K562 (cell line): Measurements from ENCODE around the gene STAT6. TPM values are rescaled to one million over a fixed set of nuclear protein-coding genes. Genes with fewer than 3 reads are reported as not detected.

Source experiments
- ATAC-seq: fragments of 200-7000 bp; cut with Tn5 transposase; 3 replicates; pipeline ENCODE4 v1.9.1; 2020; ENCODE audit warnings: moderate library complexity
- BruUV-seq: library from RNA; stranded (reverse); fragments of 400-500 nt; replicated peaks from 2 replicates; lab custom pipeline; 2021; lab: Mats Ljungman, UMichigan
- CTCF ChIA-PET: fragments of 300-600 bp; formaldehyde crosslinking; extraction: SDS; loops from one replicate; lab custom pipeline; 2021; ENCODE audit warnings: low intra/inter-chr PET ratio; lab: Yijun Ruan, JAX
- POLR2A ChIA-PET: fragments of 300-600, 350-650 bp; sonication (Branson Sonifier 250); formaldehyde crosslinking; extraction: SDS; loops from one replicate; lab custom pipeline; 2021; ENCODE audit warnings: antibody characterized with exemption, inconsistent platforms; lab: Yijun Ruan, JAX
- DNase-seq, 4 experiments: peaks; one replicate each; pipeline versions ENCODE4 v3.0.0 to v3.0.0-alpha.2; 2011 to 2018; ENCODE audit warnings: low spot score in 3 of 4, mixed read lengths in 3 of 4; ENCODE audit errors: extremely low read depth in 1 of 4
- FAIRE-seq: peaks from 2 replicates; lab custom pipeline; 2011; peaks lifted over from hg19 to GRCh38; lab: Jason Lieb, UNC
- H2AFZ ChIP-seq: 2 replicates; pipeline ENCODE4 v1.6.0; 2011; ENCODE audit warnings: low read depth, low read length, control low read depth, inconsistent platforms
- H3K27ac ChIP-seq: fragments of 200-600 bp; 3 replicates; pipeline ENCODE4 v1.8.0; 2011; ENCODE audit warnings: low read depth, mild to moderate bottlenecking, control low read depth, inconsistent platforms, low read length, moderate library complexity, mixed read lengths; ENCODE audit errors: extremely low read depth
- H3K27me3 ChIP-seq, 2 experiments: fragments of 300-600 bp in 1 of 2; 2 replicates in 1 of 2; 3 replicates in 1 of 2; pipeline versions ENCODE4 v1.6.0 to v1.8.0; 2011; ENCODE audit warnings: inconsistent platforms in 2 of 2, low read length in 2 of 2, mild to moderate bottlenecking in 1 of 2, mixed read lengths in 1 of 2, moderate library complexity in 1 of 2; ENCODE audit not compliant: control insufficient read depth in 2 of 2, insufficient read depth in 2 of 2
- H3K36me3 ChIP-seq: fragments of 300-600 bp; 3 replicates; pipeline ENCODE4 v1.8.0; 2011; ENCODE audit warnings: mild to moderate bottlenecking, low read length, inconsistent platforms; ENCODE audit not compliant: control insufficient read depth, insufficient read depth
- H3K4me1 ChIP-seq, 2 experiments: fragments of 200-600 bp in 1 of 2; replicated peaks in 1 of 2; 2 replicates in 1 of 2; 3 replicates in 1 of 2; pipeline versions ENCODE4 v1.5.1 to v1.8.0; 2011; ENCODE audit warnings: inconsistent platforms in 2 of 2, low read length in 2 of 2, mild to moderate bottlenecking in 1 of 2, mixed read lengths in 1 of 2, moderate library complexity in 1 of 2; ENCODE audit not compliant: control insufficient read depth in 2 of 2, insufficient read depth in 2 of 2
- H3K4me2 ChIP-seq: 2 replicates; pipeline ENCODE4 v1.6.1; 2011; ENCODE audit warnings: low read length, control low read depth, inconsistent platforms, mixed read lengths; ENCODE audit not compliant: insufficient read depth
- H3K4me3 ChIP-seq: fragments of 200-600 bp; sonication (generic), shearing (Covaris generic); 2 replicates; pipeline ENCODE4 v1.5.1; 2016; ENCODE audit warnings: control low read depth, inconsistent platforms
- H3K79me2 ChIP-seq: fragments of 200-600 bp; 3 replicates; pipeline ENCODE4 v1.8.0; 2011; ENCODE audit warnings: low read length, inconsistent platforms; ENCODE audit not compliant: control insufficient read depth, insufficient read depth
- H3K9ac ChIP-seq, 2 experiments: 2 replicates each; pipeline versions ENCODE4 v1.6.0 to v1.6.1; 2011; ENCODE audit warnings: low read depth in 2 of 2, low read length in 2 of 2, control low read depth in 1 of 2, inconsistent platforms in 1 of 2, mild to moderate bottlenecking in 1 of 2, mixed read lengths in 1 of 2; ENCODE audit not compliant: insufficient read depth in 1 of 2
- H3K9me1 ChIP-seq: one replicate; pipeline ENCODE4 v1.6.0; 2011; ENCODE audit warnings: inconsistent platforms, mild to moderate bottlenecking, low read length, moderate library complexity; ENCODE audit not compliant: control insufficient read depth, insufficient read depth
- H3K9me3 ChIP-seq: replicated peaks from 2 replicates; pipeline ENCODE4 v1.5.1; 2011; ENCODE audit warnings: low read depth, low read length, inconsistent platforms; ENCODE audit not compliant: control insufficient read depth, insufficient read depth
- H4K20me1 ChIP-seq: replicated peaks from 2 replicates; pipeline ENCODE4 v1.6.1; 2011; ENCODE audit warnings: low read length, inconsistent platforms, mixed read lengths; ENCODE audit not compliant: control insufficient read depth, insufficient read depth
- CBX1 ChIP-seq: sonication (generic); IDR thresholded peaks from 2 replicates; pipeline ENCODE4 v1.6.1; 2016; ENCODE audit warnings: antibody characterized with exemption, low read depth, mild to moderate bottlenecking
- FOXK1 ChIP-seq: sonication (generic); formaldehyde crosslinking; IDR thresholded peaks from 2 replicates; pipeline ENCODE4 v1.8.0; 2022; ENCODE audit warnings: missing genetic modification reagents, mild to moderate bottlenecking, borderline replicate concordance
- KAT8 ChIP-seq: fragments of 450-650 bp; IDR thresholded peaks from 2 replicates; pipeline ENCODE4 v1.6.1; 2016; ENCODE audit warnings: low read depth, mild to moderate bottlenecking
- MTA2 ChIP-seq: fragments of 450-650 bp; IDR thresholded peaks from 2 replicates; pipeline ENCODE4 v1.6.1; 2016; ENCODE audit warnings: low read depth
- MYNN ChIP-seq, 2 experiments: sonication (generic); formaldehyde crosslinking in 1 of 2; IDR thresholded peaks; 2 replicates each; pipeline versions ENCODE4 v1.5.0 to v1.6.1; 2016 to 2020; ENCODE audit warnings: antibody characterized with exemption in 1 of 2, missing genetic modification reagents in 1 of 2
- NELFE ChIP-seq: IDR thresholded peaks from 2 replicates; pipeline ENCODE4 v1.6.1; 2011; ENCODE audit warnings: mild to moderate bottlenecking; ENCODE audit not compliant: insufficient read depth, insufficient read length
- SOX6 ChIP-seq: fragments of 450-650 bp; IDR thresholded peaks from 2 replicates; pipeline ENCODE4 v1.6.1; 2014; ENCODE audit warnings: mild to moderate bottlenecking
- SUPT5H ChIP-seq: fragments of 450-650 bp; IDR thresholded peaks from 2 replicates; pipeline ENCODE4 v1.6.1; 2016
- TFAM ChIP-seq: fragments of 250-450 bp; sonication (Bioruptor Pico); conservative IDR thresholded peaks from 2 replicates; pipeline ENCODE4 v1.5.0; 2021; ENCODE audit warnings: mild to moderate bottlenecking, moderate library complexity
- ZNF239 ChIP-seq: fragments of 250-450 bp; sonication (Bioruptor Pico); IDR thresholded peaks from 2 replicates; pipeline ENCODE4 v1.4.0; 2020; ENCODE audit warnings: mild to moderate bottlenecking
- ZNF75A ChIP-seq: fragments of 450-650 bp; formaldehyde crosslinking; IDR thresholded peaks from 2 replicates; pipeline ENCODE4 v1.4.0; 2020; ENCODE audit warnings: mild to moderate bottlenecking
- WGBS: fragments of 100-300 bp; shearing (Covaris generic); methylation state at CpG from one replicate; pipeline ENCODE4 v1.1.6; 2016; ENCODE audit warnings: low coverage, mixed read lengths; ENCODE audit not compliant: insufficient coverage; ENCODE audit errors: missing lambda C conversion rate; 5-methylcytosine and 5-hydroxymethylcytosine counted together
- in situ Hi-C: fragments of 300-500 bp; cut with MboI; formaldehyde crosslinking; loops from 4 replicates; pipeline ENCODE4 v1.15.0; 2018; ENCODE audit warnings: inconsistent platforms, mixed read lengths
- intact Hi-C: fragments of 100-400 bp; cut with micrococcal nuclease; formaldehyde crosslinking; loops from 2 replicates; pipeline ENCODE4 v1.14.2; 2022
- polyA plus RNA-seq, 8 experiments: library from polyadenylated mRNA; depleted of rRNA in 4 of 8; stranded (reverse) in 5 of 8; unstranded in 3 of 8; fragments of >200 nt; fragmentation: Nextera tagmentation in 2 of 8; fragmentation: Illumina TruSeq in 1 of 8; extraction: Ambion mirVana in 2 of 8; extraction: Trizol in 1 of 8; gene quantifications; 2 replicates each; pipeline versions ENCODE4 v1.2.1 to v1.2.3, GENCODE V29; 2011 to 2014; ENCODE audit warnings: inconsistent platforms in 1 of 8, missing spikeins in 1 of 8
- total RNA-seq, 7 experiments: library from RNA; depleted of rRNA in 6 of 7; stranded (reverse); fragments of >200 nt in 6 of 7; fragmentation: Illumina TruSeq in 2 of 7; extraction: Trizol in 2 of 7; gene quantifications; 2 replicates each; pipeline versions ENCODE4 v1.2.1 to v1.2.3, GENCODE V29; 2011 to 2021; ENCODE audit warnings: low replicate concordance in 1 of 7
- TF ChIP-seq, protein P1 (sequence below): sonication (generic); formaldehyde crosslinking; IDR thresholded peaks from 2 replicates; pipeline ENCODE4 v1.4.0; 2020; ENCODE audit warnings: mild to moderate bottlenecking, missing genetic modification reagents

Gene STAT6
- total and polyA plus RNA-seq, 9 of the 15 experiments (the other 6 are each of a cell fraction or from before 2014, with no cell fraction given) = 2.4 to 49.5 (median 26.5) TPM

DNA sequence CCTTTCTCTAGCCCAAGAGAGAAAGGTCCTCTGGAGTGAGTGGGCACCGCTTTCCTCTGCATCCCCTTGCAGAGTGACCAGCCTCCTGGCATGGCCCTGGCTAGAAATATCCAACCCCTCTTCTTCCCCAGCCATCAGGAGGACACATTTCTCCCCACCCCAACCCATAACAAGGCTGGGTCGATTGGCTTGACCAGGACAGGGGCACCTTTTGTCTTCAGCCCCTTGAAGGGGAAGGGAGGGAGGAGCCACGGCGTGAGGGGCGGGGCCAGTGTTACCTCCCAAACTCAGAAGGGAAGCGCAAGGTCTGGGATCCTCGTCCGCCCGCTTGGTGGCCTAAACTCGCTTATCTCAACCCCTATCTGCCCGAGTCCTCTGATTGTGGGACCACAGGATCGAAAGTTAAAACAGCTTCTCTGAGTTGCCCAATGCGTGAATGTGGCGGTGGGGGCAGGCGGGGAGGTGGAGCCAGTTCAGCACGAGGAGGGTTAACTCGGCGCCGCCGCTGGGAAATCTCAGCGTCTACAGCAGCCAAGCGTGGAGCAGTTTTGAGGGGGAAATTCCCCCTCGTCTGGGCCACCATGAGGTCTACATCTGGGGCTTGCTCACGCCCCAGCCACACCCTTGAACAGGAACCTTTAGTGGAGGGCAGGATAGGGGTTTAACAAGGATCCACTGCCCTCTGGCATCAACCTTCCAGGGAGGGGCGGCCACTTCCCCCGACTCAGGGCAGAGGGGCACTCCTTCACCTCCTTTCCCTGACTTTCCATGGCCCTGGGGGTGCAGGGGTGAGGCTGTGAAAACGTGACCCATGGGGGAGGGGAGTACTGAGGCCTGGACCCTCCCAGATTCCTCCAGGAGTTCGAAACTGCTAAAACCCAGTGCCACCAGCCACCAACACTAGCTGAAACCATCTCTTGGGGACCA is 795 bp downstream of the STAT6 start:
- Histone ChIP-seq H2AFZ (peak overlapping the region; percentile 93), H3K9ac (peak overlapping the region; percentile 81 to 92), H3K27me3 (no peaks in the 10 kb centered on the region), H3K4me2 (peak overlapping the region; percentile 97), H3K9me1 (no peaks in the 10 kb centered on the region), H3K4me3 (peak overlapping the region; percentile 48), H3K36me3 (peaks cover 18% of the 10 kb centered on the region; the same call in 2 of the 3 replicates), H3K27ac (peak overlapping the region; percentile 91), H3K79me2 (peaks cover 12% of the 10 kb centered on the region; the same call in 2 of the 3 replicates), H4K20me1 (no peaks in the 10 kb centered on the region), H3K4me1 (peaks cover 22 to 37% of the 10 kb centered on the region in 2 experiments; a peak in 4 of 5 replicates), H3K9me3 (no peaks in the 10 kb centered on the region)
- FAIRE-seq (peak; percentile 84), ATAC-seq (peak; percentile 62), DNase-seq (peak; percentile 66 to 84 (median 76))
- CTCF ChIA-PET = interaction anchor here (0.6 to 3.4 kb wide), 2 partner anchors 40 to 89 kb away, joined by 4 to 73 read pairs; no protein-coding TSS in a partner anchor
- in situ Hi-C loops (loop anchor here (5.0 kb wide), 2 partner anchors 43 to 103 kb away; partner anchors contain the start of gene ZBTB39), intact Hi-C loops (loop anchor here (1.0 to 5.0 kb wide), 2 partner anchors 22 to 268 kb away; no protein-coding TSS in a partner anchor)
- TSS peak; percentile 86 for BruUV-seq
- POLR2A ChIA-PET = interaction anchor here (0.6 to 2.5 kb wide), 14 partner anchors 9 to 385 kb away, joined by 3 to 32 read pairs (median 6); partner anchors contain the start of genes NACA and NEMP1
- WGBS = 5% methylated on average over 19 of the region's 28 CpGs
- TF ChIP-seq ZNF239 (CRISPR knock-in tag) (no peak), SUPT5H (no peak), NELFE (no peak), MTA2 (0 out of 2 replicates have a peak, but pooled peaks have one; percentile 20), ZNF75A (CRISPR knock-in tag) (no peak), CBX1 (no peak), TFAM (CRISPR knock-in tag) (no peak), FOXK1 (CRISPR knock-in tag) (no peak), KAT8 (no peak), MYNN (IDR thresholded peaks at IDR 0.05) (no peak), MYNN (CRISPR knock-in tag; IDR thresholded peaks at IDR 0.05) (no peak), SOX6 (peak; percentile 15; the same call in 1 of the 2 replicates)
- TF ChIP-seq, protein P1, sequence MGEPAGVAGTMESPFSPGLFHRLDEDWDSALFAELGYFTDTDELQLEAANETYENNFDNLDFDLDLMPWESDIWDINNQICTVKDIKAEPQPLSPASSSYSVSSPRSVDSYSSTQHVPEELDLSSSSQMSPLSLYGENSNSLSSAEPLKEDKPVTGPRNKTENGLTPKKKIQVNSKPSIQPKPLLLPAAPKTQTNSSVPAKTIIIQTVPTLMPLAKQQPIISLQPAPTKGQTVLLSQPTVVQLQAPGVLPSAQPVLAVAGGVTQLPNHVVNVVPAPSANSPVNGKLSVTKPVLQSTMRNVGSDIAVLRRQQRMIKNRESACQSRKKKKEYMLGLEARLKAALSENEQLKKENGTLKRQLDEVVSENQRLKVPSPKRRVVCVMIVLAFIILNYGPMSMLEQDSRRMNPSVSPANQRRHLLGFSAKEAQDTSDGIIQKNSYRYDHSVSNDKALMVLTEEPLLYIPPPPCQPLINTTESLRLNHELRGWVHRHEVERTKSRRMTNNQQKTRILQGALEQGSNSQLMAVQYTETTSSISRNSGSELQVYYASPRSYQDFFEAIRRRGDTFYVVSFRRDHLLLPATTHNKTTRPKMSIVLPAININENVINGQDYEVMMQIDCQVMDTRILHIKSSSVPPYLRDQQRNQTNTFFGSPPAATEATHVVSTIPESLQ (CRISPR knock-in tag) = no peak
